ENCODE data around the gene SIRPG.
"Not testable (repeated sequence)": the region's sequence is repeated elsewhere in the genome, so short reads cannot be mapped to it uniquely, and the experiment has no call there.

DNA sequence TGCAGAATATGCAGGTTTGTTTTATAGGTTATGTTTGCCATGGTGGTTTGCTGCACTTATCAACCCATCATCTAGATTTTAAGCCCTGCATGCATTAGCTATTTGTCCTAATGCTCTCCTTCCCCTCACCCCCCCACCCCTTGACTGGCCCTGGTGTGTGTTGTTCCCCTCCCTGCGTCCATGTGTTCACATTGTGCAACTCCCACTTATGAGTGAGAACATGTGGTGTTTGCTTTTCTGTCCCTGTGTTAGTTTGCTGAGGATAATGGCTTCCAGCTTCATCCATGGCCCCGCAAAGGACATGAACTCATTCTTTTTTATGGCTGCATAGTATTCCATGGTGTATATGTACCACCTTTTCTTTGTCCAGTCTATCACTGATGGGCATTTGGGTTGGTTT is 18.9 kb downstream of the SIRPG start:
- not testable (repeated sequence) for TF ChIP-seq POLR2AphosphoS5, POLR2A (IDR thresholded peaks at IDR 0.05)
- TF ChIP-seq, protein P1, sequence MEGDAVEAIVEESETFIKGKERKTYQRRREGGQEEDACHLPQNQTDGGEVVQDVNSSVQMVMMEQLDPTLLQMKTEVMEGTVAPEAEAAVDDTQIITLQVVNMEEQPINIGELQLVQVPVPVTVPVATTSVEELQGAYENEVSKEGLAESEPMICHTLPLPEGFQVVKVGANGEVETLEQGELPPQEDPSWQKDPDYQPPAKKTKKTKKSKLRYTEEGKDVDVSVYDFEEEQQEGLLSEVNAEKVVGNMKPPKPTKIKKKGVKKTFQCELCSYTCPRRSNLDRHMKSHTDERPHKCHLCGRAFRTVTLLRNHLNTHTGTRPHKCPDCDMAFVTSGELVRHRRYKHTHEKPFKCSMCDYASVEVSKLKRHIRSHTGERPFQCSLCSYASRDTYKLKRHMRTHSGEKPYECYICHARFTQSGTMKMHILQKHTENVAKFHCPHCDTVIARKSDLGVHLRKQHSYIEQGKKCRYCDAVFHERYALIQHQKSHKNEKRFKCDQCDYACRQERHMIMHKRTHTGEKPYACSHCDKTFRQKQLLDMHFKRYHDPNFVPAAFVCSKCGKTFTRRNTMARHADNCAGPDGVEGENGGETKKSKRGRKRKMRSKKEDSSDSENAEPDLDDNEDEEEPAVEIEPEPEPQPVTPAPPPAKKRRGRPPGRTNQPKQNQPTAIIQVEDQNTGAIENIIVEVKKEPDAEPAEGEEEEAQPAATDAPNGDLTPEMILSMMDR (IDR thresholded peaks at IDR 0.05) = not testable (repeated sequence)

Measured in suprapubic skin (tissue), 4 donors.